Tibial artery (tissue), 4 donors: ENCODE measurements around the gene OLFML2A.
A peak's percentile ranks its signal among the peaks of the same experiment; 100 is the strongest.

ENCODE experiments used
- DNase-seq, 2 donors: peaks; one replicate each; pipeline ENCODE4 v3.0.0-alpha.2; 2019
- H3K27ac ChIP-seq, 2 donors: fragments of 200-600 bp; sonication (generic) in 1 of 2; 1 replicate in 1 of 2; 2 replicates in 1 of 2; pipeline ENCODE4 v1.5.1; 2018 to 2019; ENCODE audit warnings: mild to moderate bottlenecking in 1 of 2
- H3K27me3 ChIP-seq, 2 donors: fragments of 200-600 bp; sonication (generic) in 1 of 2; one replicate each; pipeline versions ENCODE4 v1.5.1 to v1.6.0; 2016 to 2019
- H3K36me3 ChIP-seq, 3 donors: fragments of 200-600 bp; sonication (generic) in 2 of 3; one replicate each; pipeline ENCODE4 v1.5.1; 2016 to 2019; ENCODE audit warnings: mild to moderate bottlenecking in 2 of 3
- H3K4me1 ChIP-seq, 4 donors: fragments of 200-600 bp; sonication (generic) in 2 of 4; 1 replicate in 3 of 4; 2 replicates in 1 of 4; pipeline ENCODE4 v1.5.1; 2016 to 2019
- H3K4me3 ChIP-seq, 2 donors: fragments of 200-600 bp; sonication (generic) in 1 of 2; 1 replicate in 1 of 2; 2 replicates in 1 of 2; pipeline ENCODE4 v1.5.1; 2018 to 2019; ENCODE audit warnings: mild to moderate bottlenecking in 2 of 2
- H3K9me3 ChIP-seq, 3 donors: fragments of 200-600 bp; sonication (generic) in 1 of 3; one replicate each; pipeline ENCODE4 v1.5.1; 2016 to 2019
- intact Hi-C: fragments of 100-400 bp; cut with DNase I; formaldehyde crosslinking; loops from one replicate; pipeline ENCODE4 v1.15.0; 2023; ENCODE audit warnings: low total_unique reads
- TF ChIP-seq, protein P1 (sequence below), 2 experiments: fragments of 200-600 bp in 1 of 2; fragments of 450-650 bp in 1 of 2; IDR thresholded peaks; one replicate each; pipeline ENCODE4 v1.5.1; 2017 to 2019; ENCODE audit warnings: antibody characterized with exemption in 2 of 2, mild to moderate bottlenecking in 1 of 2, moderate library complexity in 1 of 2

The OLFML2A gene

DNA sequence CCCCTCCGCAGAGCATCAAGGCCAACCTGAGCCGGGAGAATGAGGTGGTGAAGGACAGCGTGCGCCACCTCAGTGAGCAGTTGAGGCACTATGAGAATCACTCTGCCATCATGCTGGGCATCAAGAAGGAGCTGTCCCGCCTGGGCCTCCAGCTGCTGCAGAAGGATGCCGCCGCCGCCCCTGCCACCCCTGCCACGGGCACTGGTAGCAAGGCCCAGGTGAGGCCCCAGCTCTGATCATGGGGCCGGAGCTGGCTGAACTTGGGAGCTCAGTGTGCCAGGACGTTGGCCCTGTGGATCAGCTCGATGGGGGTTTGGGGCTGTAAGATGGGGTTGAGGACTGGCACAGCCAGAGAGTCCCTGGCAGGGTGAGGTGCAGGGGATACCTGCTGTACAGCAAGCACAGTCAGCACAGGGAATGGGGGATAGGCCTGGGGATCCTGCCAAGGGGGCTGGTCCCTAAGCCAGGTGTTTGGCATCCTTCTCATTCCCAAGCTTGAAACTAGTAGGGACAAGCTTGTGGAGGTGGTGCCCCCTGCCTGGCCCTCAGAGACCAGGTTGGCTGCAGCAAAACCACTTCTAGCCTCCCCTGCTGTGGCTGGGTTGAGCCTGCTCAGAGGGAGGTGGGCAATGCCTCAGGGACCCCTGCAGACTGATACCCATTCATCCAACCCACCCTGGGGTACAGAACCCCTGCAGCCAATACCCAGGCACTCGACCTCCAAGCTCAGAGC lies 22.5 kb downstream of the OLFML2A start:
- no peak for DNase-seq
- Histone ChIP-seq H3K4me3 (no peak overlapping the region), H3K36me3 (no peaks in the 10 kb centered on the region), H3K27me3 (peaks cover 0 to 14% of the 10 kb centered on the region in 2 donors), H3K27ac (no peak overlapping the region), H3K9me3 (no peaks in the 10 kb centered on the region), H3K4me1 (peaks cover 0 to 12% (median 0%) of the 10 kb centered on the region in 4 donors)
- TF ChIP-seq, protein P1, sequence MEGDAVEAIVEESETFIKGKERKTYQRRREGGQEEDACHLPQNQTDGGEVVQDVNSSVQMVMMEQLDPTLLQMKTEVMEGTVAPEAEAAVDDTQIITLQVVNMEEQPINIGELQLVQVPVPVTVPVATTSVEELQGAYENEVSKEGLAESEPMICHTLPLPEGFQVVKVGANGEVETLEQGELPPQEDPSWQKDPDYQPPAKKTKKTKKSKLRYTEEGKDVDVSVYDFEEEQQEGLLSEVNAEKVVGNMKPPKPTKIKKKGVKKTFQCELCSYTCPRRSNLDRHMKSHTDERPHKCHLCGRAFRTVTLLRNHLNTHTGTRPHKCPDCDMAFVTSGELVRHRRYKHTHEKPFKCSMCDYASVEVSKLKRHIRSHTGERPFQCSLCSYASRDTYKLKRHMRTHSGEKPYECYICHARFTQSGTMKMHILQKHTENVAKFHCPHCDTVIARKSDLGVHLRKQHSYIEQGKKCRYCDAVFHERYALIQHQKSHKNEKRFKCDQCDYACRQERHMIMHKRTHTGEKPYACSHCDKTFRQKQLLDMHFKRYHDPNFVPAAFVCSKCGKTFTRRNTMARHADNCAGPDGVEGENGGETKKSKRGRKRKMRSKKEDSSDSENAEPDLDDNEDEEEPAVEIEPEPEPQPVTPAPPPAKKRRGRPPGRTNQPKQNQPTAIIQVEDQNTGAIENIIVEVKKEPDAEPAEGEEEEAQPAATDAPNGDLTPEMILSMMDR (IDR thresholded peaks at IDR 0.05), result no peak
- intact Hi-C loops, result no loop called here

DNA sequence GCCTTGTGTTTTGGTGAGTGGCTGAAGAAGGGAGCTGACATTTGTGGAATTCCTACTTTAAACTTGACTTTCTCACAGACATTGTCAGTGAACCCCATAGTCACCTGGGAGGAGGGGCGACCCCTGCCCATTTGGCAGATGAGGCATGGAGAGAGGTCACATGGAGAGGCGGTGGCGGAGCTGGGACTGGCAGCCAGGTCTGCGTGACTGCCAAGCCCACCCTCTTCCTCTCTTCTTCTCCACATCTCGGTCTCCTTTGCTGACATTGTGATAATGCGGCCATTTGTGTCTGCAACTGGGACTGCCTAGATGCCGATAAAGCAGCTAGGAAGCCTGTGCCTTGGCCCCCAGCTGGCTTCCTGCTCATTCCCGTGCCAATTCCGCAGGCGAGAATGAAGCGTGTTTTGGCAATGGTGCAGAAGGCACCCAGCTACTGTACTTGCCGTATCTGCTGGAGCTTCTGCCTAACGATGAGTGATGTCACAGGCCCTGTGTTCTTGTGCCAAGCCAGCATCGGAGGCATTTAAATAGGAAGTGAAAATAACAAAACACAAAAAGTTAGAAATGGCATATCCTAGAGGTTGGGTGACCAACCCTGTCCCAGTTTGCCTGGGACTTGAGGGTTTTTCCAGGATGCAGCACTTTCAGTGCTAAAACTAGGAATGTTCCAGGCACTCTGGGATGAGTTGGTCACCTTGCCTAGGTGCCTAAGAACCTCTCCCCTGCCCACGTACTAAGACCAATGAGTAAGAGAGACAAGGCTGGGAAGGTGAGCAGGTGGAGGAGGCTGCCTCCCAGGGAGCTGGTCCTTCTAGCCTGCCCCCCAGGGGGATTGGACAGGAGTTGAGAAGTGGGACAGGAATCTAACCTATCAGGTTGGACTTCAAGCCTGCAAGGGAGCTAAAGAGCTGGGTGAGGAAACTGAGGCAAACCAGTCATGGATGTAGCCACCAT lies 23.6 kb downstream of the OLFML2A start:
- intact Hi-C loops, result no loop called here

DNA sequence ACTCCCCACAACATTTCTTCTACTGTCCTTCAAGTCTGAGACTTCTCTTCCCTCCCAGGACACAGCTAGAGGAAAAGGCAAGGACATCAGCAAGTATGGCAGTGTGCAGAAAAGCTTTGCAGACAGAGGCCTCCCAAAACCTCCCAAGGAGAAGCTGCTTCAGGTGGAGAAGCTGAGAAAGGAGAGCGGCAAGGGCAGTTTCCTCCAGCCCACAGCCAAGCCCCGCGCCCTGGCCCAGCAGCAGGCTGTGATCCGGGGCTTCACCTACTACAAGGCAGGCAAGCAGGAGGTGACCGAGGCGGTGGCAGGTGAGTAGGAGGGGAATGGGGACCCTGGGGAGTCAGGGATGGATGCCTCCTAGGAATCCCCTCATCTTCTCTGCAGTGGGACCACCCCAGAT lies 24.4 kb downstream of the OLFML2A start:
- TF ChIP-seq, protein P1 (IDR thresholded peaks at IDR 0.05), result no peak
- intact Hi-C loops, result no loop called here
- Histone ChIP-seq H3K27me3 (peaks cover 0 to 14% of the 10 kb centered on the region in 2 donors), H3K9me3 (no peaks in the 10 kb centered on the region), H3K4me3 (no peak overlapping the region), H3K4me1 (peaks cover 0 to 12% (median 0%) of the 10 kb centered on the region in 4 donors), H3K36me3 (no peaks in the 10 kb centered on the region), H3K27ac (no peak overlapping the region)
- no peak for DNase-seq

More for the DNA sequence above, 23.6 kb downstream of the OLFML2A start:
- Histone ChIP-seq H3K9me3 (no peaks in the 10 kb centered on the region), H3K4me1 (peaks cover 0 to 12% (median 0%) of the 10 kb centered on the region in 4 donors), H3K36me3 (no peaks in the 10 kb centered on the region), H3K27me3 (peaks cover 0 to 14% of the 10 kb centered on the region in 2 donors), H3K27ac (no peak overlapping the region), H3K4me3 (no peak overlapping the region)
- peak in 1 of 2 donors; percentile 53 for DNase-seq
- TF ChIP-seq, protein P1 (IDR thresholded peaks at IDR 0.05), result no peak

DNA sequence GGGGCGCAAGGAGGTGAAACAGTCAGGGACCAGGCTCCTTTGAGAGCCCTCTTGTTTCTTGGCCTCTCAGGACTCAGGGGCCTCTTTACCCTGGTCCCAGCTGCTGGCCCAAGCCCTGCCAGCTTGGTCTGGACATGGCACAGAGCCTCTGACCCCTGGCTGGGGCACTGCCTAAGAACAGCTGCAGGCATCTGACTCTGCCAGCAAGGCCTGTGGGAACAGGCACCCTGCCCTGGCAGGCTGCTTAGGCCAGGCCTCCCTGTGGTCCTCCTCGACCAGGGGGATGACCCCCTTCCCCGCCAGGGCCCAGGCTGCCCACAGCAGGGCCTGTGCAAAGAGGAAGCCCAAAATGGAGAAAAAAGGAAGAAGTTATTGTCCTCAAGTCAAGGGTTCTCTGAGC lies 25.5 kb downstream of the OLFML2A start:
- H3K4me1 ChIP-seq, result peaks cover 0 to 11% (median 0%) of the 10 kb centered on the region in 4 donors
- no peak overlapping the region for H3K27ac ChIP-seq
- TF ChIP-seq, protein P1 (IDR thresholded peaks at IDR 0.05), result no peak

DNA sequence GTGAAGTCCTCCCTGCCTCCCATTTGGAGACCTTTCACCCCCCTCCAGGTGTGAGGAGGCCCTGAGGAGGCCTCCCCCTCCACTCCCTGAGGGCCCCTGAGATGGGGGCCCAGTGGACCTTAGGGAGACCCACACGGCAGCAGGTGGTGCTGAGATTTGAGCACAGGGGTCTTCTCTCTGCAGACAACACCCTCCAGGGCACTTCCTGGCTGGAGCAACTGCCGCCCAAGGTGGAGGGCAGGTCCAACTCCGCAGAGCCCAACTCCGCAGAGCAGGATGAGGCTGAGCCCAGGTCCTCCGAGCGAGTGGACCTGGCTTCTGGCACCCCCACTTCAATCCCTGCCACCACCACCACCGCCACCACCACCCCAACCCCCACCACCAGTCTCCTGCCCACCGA lies 27.0 kb downstream of the OLFML2A start:
- Histone ChIP-seq H3K27ac (no peak overlapping the region), H3K27me3 (peaks cover 0 to 10% of the 10 kb centered on the region in 2 donors), H3K36me3 (no peaks in the 10 kb centered on the region), H3K4me3 (no peak overlapping the region), H3K9me3 (no peaks in the 10 kb centered on the region), H3K4me1 (peaks cover 0 to 4% (median 0%) of the 10 kb centered on the region in 4 donors)
- TF ChIP-seq, protein P1 (IDR thresholded peaks at IDR 0.05), result no peak
- no peak for DNase-seq
- intact Hi-C loops, result no loop called here

More for the DNA sequence above, 25.5 kb downstream of the OLFML2A start:
- intact Hi-C loops, result no loop called here
- no peaks in the 10 kb centered on the region for H3K36me3 ChIP-seq
- H3K9me3 ChIP-seq, result no peaks in the 10 kb centered on the region
- H3K27me3 ChIP-seq, result peaks cover 0 to 10% of the 10 kb centered on the region in 2 donors
- no peak for DNase-seq
- no peak overlapping the region for H3K4me3 ChIP-seq
